ENCODE results near the gene NME9.

Gene NME9

DNA sequence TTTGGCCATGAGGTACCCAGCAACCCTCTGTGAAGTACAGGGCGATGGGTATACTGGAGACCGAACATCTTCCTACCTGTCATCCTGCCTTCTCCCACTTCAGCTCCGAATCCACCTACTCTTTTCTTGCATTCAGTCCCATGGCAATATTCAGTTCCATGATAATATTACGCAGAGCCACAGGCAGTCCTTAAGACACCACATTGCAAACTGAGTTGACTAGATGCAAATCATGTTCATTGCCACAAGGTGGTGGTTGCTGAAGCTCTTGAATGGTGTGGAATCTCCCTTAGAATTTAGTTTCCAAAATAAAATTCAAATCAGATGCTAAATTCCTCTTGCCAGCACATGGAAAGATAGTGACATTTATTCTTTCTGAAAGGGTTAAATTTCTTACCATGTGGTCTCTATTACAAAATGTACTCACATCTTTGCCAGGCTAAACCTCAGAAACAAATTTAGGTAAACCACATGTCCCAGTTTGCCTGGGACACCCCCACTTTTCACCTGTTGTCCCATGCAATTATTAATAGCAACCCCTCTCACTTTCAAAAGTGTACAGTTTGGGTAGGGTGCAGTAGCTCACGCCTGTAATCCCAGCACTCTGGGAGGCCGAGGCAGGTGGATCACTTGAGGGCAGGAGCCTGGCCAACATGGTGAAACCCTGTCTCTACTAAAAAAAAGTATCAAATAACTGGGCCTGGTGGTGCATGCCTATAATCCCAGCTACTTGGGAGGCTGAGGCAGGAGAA lies 1.7 kb upstream of the NME9 start:
- Histone ChIP-seq H3K9ac (ENCODE audit: low read length in 2 of 2) (no peak overlapping the region), H3K27ac (ENCODE audit: low read length) (no peak overlapping the region), H3K36me3 (ENCODE audit: control insufficient read depth in 2 of 2, insufficient read depth in 2 of 2, low read length in 2 of 2) (no peaks in the 10 kb centered on the region), H3K9me3 (ENCODE audit: control insufficient read depth in 2 of 2, low read length in 2 of 2) (no peaks in the 10 kb centered on the region), H3K4me3 (ENCODE audit: low read length in 2 of 2) (no peak overlapping the region), H3K4me1 (ENCODE audit: control insufficient read depth, insufficient read depth, low read length) (peaks cover 5% of the 10 kb centered on the region), H3K27me3 (ENCODE audit: control insufficient read depth in 1 of 2, insufficient read depth in 2 of 2, low read length in 2 of 2) (no peaks in the 10 kb centered on the region)

DNA sequence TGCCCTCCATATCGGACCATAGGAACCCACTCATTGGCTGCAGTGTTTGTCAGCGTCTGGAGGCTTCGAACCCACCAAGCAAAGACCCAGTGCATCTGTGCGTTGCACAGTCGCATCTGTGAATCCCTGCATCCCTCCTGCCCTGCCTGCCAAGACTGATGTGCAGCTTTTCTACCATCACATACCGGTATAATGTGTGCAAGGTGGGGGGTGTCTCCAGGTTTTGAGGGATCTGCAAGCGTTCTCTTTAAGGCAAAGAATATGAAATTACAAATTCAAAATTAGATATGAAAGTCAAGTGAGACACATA lies 288 bp upstream of the NME9 start:
- peaks cover 5% of the 10 kb centered on the region for H3K4me1 ChIP-seq (ENCODE audit: control insufficient read depth, insufficient read depth, low read length)
- peak overlapping the region; percentile 56 to 82 for H3K4me3 ChIP-seq (ENCODE audit: low read length in 2 of 2)
- H3K36me3 ChIP-seq (ENCODE audit: control insufficient read depth in 2 of 2, insufficient read depth in 2 of 2, low read length in 2 of 2), result no peaks in the 10 kb centered on the region
- no peak overlapping the region for H3K9ac ChIP-seq (ENCODE audit: low read length in 2 of 2)
- no peaks in the 10 kb centered on the region for H3K27me3 ChIP-seq (ENCODE audit: control insufficient read depth in 1 of 2, insufficient read depth in 2 of 2, low read length in 2 of 2)
- no peak overlapping the region for H3K27ac ChIP-seq (ENCODE audit: low read length)
- H3K9me3 ChIP-seq (ENCODE audit: control insufficient read depth in 2 of 2, low read length in 2 of 2), result no peaks in the 10 kb centered on the region

DNA sequence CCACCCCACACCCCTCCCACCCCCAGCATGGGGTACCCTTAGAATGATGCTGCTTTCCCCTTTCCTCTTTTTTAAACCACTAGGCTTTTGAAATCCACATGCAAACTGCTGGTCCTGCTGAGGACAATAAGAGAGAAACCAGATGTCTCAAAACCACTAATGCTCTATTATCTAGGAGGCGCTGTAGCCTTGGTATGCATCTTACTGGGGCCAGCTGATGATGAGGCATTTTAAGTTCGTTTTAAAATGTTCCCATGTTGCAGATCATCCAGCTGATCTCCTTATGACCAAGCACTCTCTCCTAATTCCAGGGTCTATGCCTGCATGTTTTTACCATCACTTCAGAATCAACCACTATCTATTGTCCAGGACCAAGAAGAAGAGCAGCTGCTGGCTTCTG lies 1.3 kb downstream of the NME9 start:
- Histone ChIP-seq H3K27me3 (ENCODE audit: control insufficient read depth in 1 of 2, insufficient read depth in 2 of 2, low read length in 2 of 2) (no peaks in the 10 kb centered on the region), H3K4me3 (ENCODE audit: low read length in 2 of 2) (no peak overlapping the region), H3K27ac (ENCODE audit: low read length) (no peak overlapping the region), H3K9ac (ENCODE audit: low read length in 2 of 2) (no peak overlapping the region), H3K9me3 (ENCODE audit: control insufficient read depth in 2 of 2, low read length in 2 of 2) (no peaks in the 10 kb centered on the region), H3K4me1 (ENCODE audit: control insufficient read depth, insufficient read depth, low read length) (peaks cover 5% of the 10 kb centered on the region), H3K36me3 (ENCODE audit: control insufficient read depth in 2 of 2, insufficient read depth in 2 of 2, low read length in 2 of 2) (no peaks in the 10 kb centered on the region)

DNA sequence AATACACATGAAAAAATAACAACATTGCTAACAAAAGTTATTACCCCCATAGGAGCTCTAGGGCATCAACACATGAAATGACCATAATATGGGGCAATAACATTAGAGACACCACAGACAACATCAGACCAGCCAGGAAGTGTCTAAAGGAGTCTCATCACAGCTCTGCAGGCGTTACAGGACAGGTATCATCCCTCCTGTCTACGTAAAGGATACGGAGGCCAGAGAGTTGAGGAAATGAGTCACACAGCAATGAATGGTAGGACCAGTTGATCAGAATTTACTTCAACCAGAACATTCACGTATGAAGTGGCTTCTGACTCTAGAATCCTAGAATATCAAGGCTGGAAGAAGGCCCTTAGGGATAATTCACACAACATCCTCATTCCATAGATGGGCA lies 1.8 kb downstream of the NME9 start:
- Histone ChIP-seq H3K36me3 (ENCODE audit: control insufficient read depth in 2 of 2, insufficient read depth in 2 of 2, low read length in 2 of 2) (no peaks in the 10 kb centered on the region), H3K9me3 (ENCODE audit: control insufficient read depth in 2 of 2, low read length in 2 of 2) (no peaks in the 10 kb centered on the region), H3K4me3 (ENCODE audit: low read length in 2 of 2) (no peak overlapping the region), H3K27me3 (ENCODE audit: control insufficient read depth in 1 of 2, insufficient read depth in 2 of 2, low read length in 2 of 2) (no peaks in the 10 kb centered on the region), H3K27ac (ENCODE audit: low read length) (no peak overlapping the region), H3K4me1 (ENCODE audit: control insufficient read depth, insufficient read depth, low read length) (peaks cover 5% of the 10 kb centered on the region), H3K9ac (ENCODE audit: low read length in 2 of 2) (no peak overlapping the region)

DNA sequence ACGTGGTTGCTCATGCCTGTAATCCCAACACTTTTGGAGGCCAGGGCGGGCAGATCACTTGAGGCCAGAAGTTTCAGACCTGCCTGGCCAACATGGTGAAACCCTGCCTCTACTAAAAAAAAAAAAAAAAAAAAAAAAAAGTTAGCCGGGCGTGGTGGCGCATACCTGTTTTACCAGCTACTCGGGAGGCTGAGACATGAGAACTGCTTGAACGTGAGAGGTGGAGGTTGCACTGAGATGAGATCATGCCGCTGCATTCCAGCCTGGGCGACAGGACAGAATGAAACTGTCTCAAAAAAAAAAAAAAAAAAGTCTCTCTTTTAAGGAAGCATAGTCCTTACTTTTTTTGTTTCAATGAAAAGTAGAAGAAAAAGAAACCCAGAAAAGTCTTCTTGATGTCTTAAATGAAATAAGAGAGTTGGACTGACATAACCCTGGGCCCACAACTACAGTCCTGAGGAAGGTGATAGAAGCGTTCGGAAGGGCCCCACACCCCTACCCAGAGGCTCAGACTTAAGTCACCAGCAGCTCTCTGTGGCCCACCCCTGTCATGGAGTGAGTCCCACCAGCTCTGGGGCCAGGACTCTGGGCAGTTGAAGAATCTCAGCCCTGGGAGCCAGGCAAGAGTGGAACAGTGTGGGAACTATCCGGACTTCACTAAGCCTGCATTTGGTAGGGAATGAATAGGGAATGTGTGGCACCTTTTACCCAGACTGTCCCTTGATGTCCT lies 2.6 kb downstream of the NME9 start:
- Histone ChIP-seq H3K9ac (ENCODE audit: low read length in 2 of 2) (no peak overlapping the region), H3K4me3 (ENCODE audit: low read length in 2 of 2) (no peak overlapping the region), H3K4me1 (ENCODE audit: control insufficient read depth, insufficient read depth, low read length) (peaks cover 5% of the 10 kb centered on the region), H3K36me3 (ENCODE audit: control insufficient read depth in 2 of 2, insufficient read depth in 2 of 2, low read length in 2 of 2) (no peaks in the 10 kb centered on the region), H3K9me3 (ENCODE audit: control insufficient read depth in 2 of 2, low read length in 2 of 2) (no peaks in the 10 kb centered on the region), H3K27ac (ENCODE audit: low read length) (no peak overlapping the region), H3K27me3 (ENCODE audit: control insufficient read depth in 1 of 2, insufficient read depth in 2 of 2, low read length in 2 of 2) (no peaks in the 10 kb centered on the region)

DNA sequence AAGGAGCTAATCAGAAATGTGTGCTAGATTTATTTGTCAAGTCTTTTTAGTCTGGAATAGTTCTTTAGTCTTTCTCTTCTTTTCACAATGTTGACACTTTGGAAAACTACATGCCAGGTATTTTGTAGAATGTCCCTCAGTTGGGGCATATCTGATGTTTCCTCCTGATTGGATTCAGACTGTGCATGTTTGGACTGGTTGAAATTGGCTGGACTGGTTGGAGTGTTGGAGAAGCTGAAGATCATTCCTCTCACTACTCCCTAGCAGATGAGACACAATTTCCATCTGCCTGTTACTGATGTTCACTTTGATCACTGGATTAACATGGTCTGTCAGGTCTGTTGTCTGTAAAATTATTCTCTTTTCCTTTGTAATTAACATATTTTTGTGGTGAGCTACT lies 3.7 kb downstream of the NME9 start:
- H3K4me1 ChIP-seq (ENCODE audit: control insufficient read depth, insufficient read depth, low read length), result peaks cover 5% of the 10 kb centered on the region

DNA sequence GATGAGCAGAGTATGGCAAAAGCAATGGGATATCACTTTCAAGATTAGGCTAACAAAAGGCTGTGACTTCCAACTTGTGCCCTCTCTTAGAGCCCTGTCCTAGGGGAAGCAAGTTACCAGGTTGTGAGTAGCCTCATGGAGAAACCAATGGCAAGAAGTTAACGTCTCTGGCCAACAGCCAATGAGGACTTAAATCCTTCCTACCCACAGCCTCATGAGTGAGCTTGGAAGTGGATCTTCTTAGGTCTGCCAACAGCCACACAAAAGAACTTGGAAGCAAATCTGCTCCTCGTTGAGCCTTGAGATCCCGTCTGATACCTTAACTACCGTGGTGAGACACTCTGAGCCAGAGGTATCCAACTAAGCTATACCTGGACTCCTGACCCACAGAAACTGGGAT lies 5.7 kb downstream of the NME9 start:
- Histone ChIP-seq H3K27ac (ENCODE audit: low read length) (no peak overlapping the region), H3K4me1 (ENCODE audit: control insufficient read depth, insufficient read depth, low read length) (no peaks in the 10 kb centered on the region), H3K36me3 (ENCODE audit: control insufficient read depth in 2 of 2, insufficient read depth in 2 of 2, low read length in 2 of 2) (no peaks in the 10 kb centered on the region)

More for the DNA sequence above, 3.7 kb downstream of the NME9 start:
- H3K36me3 ChIP-seq (ENCODE audit: control insufficient read depth in 2 of 2, insufficient read depth in 2 of 2, low read length in 2 of 2), result no peaks in the 10 kb centered on the region
- no peak overlapping the region for H3K9ac ChIP-seq (ENCODE audit: low read length in 2 of 2)
- H3K9me3 ChIP-seq (ENCODE audit: control insufficient read depth in 2 of 2, low read length in 2 of 2), result no peaks in the 10 kb centered on the region
- H3K4me3 ChIP-seq (ENCODE audit: low read length in 2 of 2), result no peak overlapping the region
- peaks cover 0 to 2% of the 10 kb centered on the region in 2 donors for H3K27me3 ChIP-seq (ENCODE audit: control insufficient read depth in 1 of 2, insufficient read depth in 2 of 2, low read length in 2 of 2)
- H3K27ac ChIP-seq (ENCODE audit: low read length), result no peak overlapping the region

DNA sequence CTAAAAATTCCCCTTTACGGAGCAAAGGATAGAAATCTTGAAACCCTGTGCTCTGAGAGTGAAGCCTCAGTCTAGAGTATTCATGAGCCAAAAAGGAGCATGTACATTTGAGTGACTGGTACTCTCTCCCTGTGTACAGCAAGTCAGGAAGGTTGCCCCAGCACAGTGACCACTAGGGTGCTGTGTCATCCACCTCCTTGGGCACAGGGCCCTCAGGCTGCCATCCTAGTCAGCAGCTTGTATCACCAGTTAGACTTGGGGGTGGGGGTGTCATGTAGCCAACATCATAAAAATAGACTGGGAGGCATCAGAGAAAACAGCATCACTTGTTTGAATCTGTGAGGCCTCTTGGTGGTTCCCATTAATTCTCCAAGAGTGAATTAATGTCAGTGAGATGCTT lies 12.0 kb downstream of the NME9 start:
- no peak overlapping the region for H3K4me3 ChIP-seq (ENCODE audit: low read length in 2 of 2)
- H3K27ac ChIP-seq (ENCODE audit: low read length), result no peak overlapping the region
- H3K4me1 ChIP-seq (ENCODE audit: control insufficient read depth, insufficient read depth, low read length), result no peaks in the 10 kb centered on the region
- H3K27me3 ChIP-seq (ENCODE audit: control insufficient read depth in 1 of 2, insufficient read depth in 2 of 2, low read length in 2 of 2), result peaks cover 0 to 2% of the 10 kb centered on the region in 2 donors
- no peaks in the 10 kb centered on the region for H3K9me3 ChIP-seq (ENCODE audit: control insufficient read depth in 2 of 2, low read length in 2 of 2)
- no peaks in the 10 kb centered on the region for H3K36me3 ChIP-seq (ENCODE audit: control insufficient read depth in 2 of 2, insufficient read depth in 2 of 2, low read length in 2 of 2)
- no peak overlapping the region for H3K9ac ChIP-seq (ENCODE audit: low read length in 2 of 2)

More for the DNA sequence above, 5.7 kb downstream of the NME9 start:
- Histone ChIP-seq H3K9me3 (ENCODE audit: control insufficient read depth in 2 of 2, low read length in 2 of 2) (no peaks in the 10 kb centered on the region), H3K27me3 (ENCODE audit: control insufficient read depth in 1 of 2, insufficient read depth in 2 of 2, low read length in 2 of 2) (peaks cover 0 to 2% of the 10 kb centered on the region in 2 donors), H3K9ac (ENCODE audit: low read length in 2 of 2) (no peak overlapping the region), H3K4me3 (ENCODE audit: low read length in 2 of 2) (no peak overlapping the region)

DNA sequence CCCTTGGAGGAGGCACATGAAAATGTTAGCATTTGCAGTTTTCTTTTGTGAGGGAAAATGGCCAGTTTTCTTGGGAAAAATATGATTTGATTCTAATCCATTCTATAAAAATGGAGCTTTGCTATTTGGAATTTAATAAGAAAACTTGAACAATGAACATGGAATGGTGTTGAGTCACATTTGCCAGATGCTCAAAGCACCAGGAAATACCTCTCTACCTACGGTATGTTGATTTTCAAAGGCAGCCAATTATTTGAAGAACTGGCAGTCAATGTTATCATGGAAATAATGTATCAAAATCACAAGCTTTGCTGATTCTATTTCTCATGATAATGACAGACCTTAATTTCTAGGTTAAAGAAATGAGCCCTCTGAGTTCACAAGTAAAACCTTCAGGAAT lies 14.9 kb downstream of the NME9 start:
- Histone ChIP-seq H3K36me3 (ENCODE audit: control insufficient read depth in 2 of 2, insufficient read depth in 2 of 2, low read length in 2 of 2) (no peaks in the 10 kb centered on the region), H3K27me3 (ENCODE audit: control insufficient read depth in 1 of 2, insufficient read depth in 2 of 2, low read length in 2 of 2) (no peaks in the 10 kb centered on the region), H3K9ac (ENCODE audit: low read length in 2 of 2) (no peak overlapping the region), H3K27ac (ENCODE audit: low read length) (no peak overlapping the region), H3K4me1 (ENCODE audit: control insufficient read depth, insufficient read depth, low read length) (no peaks in the 10 kb centered on the region), H3K4me3 (ENCODE audit: low read length in 2 of 2) (no peak overlapping the region), H3K9me3 (ENCODE audit: control insufficient read depth in 2 of 2, low read length in 2 of 2) (peaks cover 0 to 1% of the 10 kb centered on the region in 2 donors)

DNA sequence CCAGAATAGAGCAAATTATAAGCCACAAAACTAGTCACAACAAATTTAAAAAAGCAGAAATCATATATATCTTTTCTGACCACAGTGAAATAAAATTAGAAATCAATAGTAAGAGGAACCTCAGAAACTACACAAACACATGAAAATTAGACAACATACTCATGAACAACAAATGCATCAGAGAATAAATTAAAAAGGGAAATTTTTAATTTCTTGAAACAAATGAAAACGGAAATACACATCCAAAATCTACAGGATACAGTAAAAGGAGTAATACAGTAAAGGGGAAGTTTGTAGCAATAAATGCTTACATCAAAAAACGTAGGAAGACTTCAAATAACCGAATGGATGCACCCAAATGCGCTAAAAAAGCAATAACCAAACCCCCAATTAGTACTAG lies 19.2 kb downstream of the NME9 start:
- Histone ChIP-seq H3K9ac (ENCODE audit: low read length in 2 of 2) (no peak overlapping the region), H3K27me3 (ENCODE audit: control insufficient read depth in 1 of 2, insufficient read depth in 2 of 2, low read length in 2 of 2) (peaks cover 0 to 2% of the 10 kb centered on the region in 2 donors), H3K27ac (ENCODE audit: low read length) (no peak overlapping the region), H3K9me3 (ENCODE audit: control insufficient read depth in 2 of 2, low read length in 2 of 2) (peaks cover 6 to 8% of the 10 kb centered on the region in 2 donors), H3K36me3 (ENCODE audit: control insufficient read depth in 2 of 2, insufficient read depth in 2 of 2, low read length in 2 of 2) (no peaks in the 10 kb centered on the region), H3K4me3 (ENCODE audit: low read length in 2 of 2) (no peak overlapping the region), H3K4me1 (ENCODE audit: control insufficient read depth, insufficient read depth, low read length) (no peaks in the 10 kb centered on the region)

DNA sequence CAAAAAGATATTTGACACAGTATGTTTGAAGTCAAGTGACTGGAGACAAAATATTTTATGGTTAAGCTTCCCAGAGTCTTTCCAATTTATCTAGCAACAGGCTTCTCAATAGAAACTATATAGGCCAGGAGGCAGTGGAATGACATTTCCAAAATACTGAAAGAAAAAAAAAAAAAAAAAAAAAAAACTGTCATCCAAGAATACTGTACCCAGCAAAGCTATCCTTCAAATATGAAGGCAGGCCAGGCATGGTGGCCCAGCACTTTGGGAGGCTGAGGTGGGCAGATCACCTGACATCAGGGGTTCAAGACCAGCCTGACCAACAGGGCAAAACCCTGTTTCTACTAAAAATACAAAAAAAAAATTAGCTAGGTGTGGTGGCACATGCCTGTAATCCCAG lies 20.9 kb downstream of the NME9 start:
- Histone ChIP-seq H3K36me3 (ENCODE audit: control insufficient read depth in 2 of 2, insufficient read depth in 2 of 2, low read length in 2 of 2) (no peaks in the 10 kb centered on the region), H3K9me3 (ENCODE audit: control insufficient read depth in 2 of 2, low read length in 2 of 2) (peaks cover 6 to 8% of the 10 kb centered on the region in 2 donors), H3K27ac (ENCODE audit: low read length) (no peak overlapping the region), H3K4me1 (ENCODE audit: control insufficient read depth, insufficient read depth, low read length) (no peaks in the 10 kb centered on the region), H3K9ac (ENCODE audit: low read length in 2 of 2) (no peak overlapping the region), H3K27me3 (ENCODE audit: control insufficient read depth in 1 of 2, insufficient read depth in 2 of 2, low read length in 2 of 2) (peaks cover 0 to 2% of the 10 kb centered on the region in 2 donors), H3K4me3 (ENCODE audit: low read length in 2 of 2) (no peak overlapping the region)
